GM19328 (cell line): Measurements from ENCODE around the gene ANAPC16.
"Not testable (repeated sequence)": the region's sequence is repeated elsewhere in the genome, so short reads cannot be mapped to it uniquely, and the experiment has no call there.

Experiments
- ATAC-seq: cut with Tn5 transposase; IDR thresholded peaks from one replicate; pipeline ENCODE4 v1.9.1; 2021; ENCODE audit warnings: mild to moderate bottlenecking, moderate library complexity; ENCODE audit not compliant: unreplicated experiment

Gene ANAPC16

DNA sequence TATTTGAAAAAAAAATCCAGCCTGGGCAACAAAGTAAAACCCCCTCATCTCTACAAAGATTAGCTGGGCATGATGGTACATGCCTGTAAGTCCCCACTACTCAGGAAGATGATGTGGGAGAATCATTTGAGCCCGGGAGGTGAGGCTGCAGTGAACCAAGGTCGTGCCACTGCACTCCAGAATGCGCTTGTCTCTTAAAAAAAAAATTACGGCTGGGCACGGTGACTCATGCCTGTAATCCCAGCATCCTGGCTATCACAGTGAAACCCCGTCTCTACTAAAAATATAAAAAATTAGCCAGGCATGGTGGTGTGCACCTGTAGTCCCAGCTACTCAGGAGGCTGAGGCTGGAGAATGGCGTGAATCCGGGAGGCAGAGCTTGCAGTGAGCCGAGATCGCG, 4.4 kb upstream of the ANAPC16 start:
- ATAC-seq, result not testable (repeated sequence)

DNA sequence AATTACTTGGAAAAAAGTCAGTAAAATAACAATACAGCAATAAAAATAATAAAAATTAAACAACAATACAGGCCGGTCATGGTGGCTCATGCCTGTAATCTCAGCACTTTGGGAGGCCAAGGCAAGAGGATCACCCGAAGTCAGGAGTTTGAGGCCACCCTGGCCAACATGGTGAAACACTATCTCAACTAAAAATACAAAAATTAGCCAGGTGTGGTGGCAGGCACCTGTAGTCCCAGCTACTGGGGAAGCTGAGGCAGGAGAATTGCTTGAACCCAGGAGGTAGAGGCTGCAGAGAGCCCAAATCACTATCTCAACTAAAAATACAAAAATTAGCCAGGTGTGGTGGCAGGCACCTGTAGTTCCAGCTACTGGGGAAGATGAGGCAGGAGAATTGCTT, 4.0 kb upstream of the ANAPC16 start:
- ATAC-seq, result not testable (repeated sequence)

DNA sequence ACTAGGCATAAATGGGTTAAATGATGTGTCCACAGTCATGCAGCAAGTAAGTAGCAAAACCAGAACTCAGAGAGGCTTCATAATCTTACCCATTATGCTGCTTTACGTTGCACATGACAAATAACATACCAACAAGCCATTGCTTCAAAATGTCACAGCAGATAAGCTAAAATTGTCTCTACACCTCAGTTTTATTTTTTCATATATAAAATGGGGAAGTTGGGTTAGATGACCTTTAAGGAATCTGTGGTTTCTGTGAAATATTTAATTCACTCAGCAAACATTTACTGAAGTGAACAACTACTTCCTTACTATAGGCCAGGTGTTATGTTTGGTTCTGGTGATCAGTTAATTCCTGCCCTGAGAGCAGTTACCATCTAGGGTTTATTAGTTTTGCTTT, 2.5 kb downstream of the ANAPC16 start:
- ATAC-seq, result no peak

DNA sequence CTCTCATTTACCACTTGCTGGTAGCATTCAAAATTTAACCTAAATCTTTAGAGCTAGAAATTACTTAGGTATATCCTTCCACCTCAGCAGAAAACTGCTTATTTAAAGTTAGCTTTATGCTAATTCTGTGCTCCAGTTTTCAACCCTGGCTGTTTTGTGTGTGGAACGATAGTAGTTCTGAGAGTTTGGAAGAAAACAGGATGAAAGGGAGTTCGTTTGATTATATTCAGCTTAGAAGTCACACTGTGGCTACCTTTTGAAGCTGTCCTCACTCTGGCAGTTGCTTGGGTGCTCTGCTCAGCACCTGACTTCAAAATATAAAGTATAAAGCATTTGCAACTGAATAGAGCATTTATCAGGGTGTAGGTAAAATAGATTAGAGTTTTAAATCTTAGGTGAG, 2.9 kb downstream of the ANAPC16 start:
- no peak for ATAC-seq

DNA sequence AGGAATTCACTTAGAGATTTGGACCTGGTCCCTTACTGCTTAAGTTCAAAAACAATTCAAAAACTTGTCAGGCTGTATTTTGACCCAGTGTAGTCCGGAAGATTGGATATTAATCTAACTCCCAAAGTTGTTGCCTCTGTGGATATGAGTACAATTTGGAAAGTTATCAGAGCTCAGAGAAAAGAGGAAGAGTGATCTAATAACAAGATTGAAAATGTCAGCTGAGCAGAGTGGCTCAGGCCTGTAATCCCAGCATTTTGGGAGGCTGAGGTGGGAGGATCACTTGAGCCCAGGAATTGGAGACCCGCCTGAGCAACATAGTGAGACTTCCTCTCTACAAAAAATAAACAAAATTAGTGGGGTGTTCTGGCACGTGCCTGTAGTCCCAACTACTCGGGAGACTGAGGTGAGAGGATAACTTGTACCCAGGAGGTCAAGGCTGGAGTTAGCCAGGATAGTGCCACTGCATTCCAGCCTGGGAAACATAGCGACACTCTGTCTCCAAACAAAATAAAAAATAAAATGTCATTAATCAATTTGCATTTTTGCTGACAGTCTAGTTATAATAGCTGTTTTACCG, 3.5 kb downstream of the ANAPC16 start:
- no peak for ATAC-seq

DNA sequence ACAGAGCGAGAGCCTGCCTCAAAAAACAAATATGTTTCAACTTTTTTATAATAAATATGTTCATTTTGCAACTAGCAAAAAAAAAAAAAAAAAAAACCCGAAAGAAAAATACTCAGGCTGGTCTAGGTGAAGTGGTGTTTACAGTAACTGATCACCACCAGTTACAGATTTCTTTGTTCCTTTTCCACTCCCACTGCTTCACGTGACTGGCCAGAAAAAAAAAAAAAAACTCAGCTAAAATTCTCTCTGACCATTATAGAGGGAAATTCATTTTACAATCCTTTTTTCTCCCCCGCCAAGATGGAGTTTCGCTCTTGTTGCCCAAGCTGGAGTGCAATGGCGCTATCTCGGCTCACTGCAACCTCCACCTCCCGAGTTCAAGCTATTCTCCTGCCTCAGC, 4.8 kb downstream of the ANAPC16 start:
- no peak for ATAC-seq

DNA sequence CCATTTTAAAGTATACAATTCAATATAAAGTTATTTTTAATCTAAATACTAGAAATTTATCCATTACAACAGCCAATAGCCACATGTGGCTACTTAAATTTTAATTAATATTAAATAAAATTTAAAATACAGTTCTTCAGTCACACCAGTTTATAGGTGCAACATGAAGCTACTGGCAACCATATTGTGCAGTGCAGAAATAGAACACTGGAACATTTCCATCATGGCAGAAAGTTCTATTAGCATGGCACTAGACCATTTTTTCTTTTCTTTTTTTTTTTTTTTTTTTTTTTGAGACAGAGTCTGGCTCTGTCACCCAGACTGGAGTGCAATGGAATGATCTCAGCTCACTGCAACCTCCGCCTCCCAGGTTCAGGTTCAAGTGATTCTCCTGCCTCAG, 5.5 kb downstream of the ANAPC16 start:
- ATAC-seq, result no peak

DNA sequence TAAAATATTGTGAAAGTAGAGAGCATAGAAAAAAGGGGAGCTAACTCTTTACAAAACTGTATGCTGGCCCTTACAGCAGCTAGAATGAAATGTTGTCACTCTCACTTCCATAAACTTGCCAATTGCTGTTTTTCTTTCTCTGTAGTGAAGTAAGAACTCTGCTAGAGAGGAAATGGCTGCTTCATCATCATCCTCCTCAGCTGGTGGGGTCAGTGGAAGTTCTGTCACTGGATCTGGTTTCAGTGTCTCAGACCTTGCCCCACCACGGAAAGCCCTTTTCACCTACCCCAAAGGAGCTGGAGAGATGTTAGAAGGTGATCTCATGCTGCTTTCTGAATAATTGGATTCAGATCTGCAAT, 7.9 kb downstream of the ANAPC16 start:
- ATAC-seq, result no peak

DNA sequence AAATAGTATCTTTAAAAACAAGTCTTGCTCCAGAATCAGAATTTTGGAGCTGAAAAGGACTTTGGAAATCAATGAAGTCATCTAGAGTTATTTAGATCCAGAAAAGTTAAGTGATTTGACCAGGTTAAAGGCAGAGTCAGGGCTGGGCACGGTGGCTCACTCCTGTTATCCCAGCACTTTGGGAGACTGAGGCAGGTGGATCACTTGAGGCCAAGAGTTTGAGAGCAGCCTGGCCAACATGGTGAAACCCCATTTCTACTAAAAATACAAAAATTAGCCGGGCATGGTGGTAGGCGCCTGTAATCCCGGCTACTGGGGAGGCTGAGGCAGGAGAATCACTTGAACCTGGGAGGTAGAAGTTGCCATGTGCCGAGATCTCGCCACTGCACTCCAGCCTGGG, 8.4 kb downstream of the ANAPC16 start:
- not testable (repeated sequence) for ATAC-seq

DNA sequence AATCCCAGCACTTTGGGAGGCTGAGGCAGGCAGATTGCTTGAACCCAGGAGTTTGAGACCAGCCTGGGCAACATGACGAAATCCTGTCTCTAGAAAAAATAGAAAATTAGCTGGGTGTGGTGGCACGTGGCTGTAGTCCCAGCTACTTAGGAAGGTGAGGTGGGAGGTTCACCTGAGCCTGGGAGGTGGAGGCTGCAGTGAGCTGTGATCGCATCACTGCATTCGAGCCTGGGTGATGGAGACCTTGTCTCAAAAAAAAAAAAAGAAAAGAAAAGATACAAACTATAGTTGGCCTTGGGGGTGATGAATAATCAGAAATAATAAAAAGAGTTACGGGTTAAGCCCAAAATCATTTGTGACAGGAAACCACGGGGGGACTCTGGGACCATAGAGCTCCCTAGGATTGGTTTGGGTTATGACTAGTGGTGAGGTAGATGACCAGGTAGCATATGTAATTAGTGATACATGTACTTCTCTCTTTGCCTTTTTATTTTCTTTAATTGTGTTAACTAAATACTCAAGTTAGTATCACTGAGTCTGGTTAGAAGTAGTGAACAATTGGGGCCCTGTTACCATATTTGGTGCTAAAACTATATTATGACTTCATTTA, 10.7 kb downstream of the ANAPC16 start:
- ATAC-seq, result no peak

DNA sequence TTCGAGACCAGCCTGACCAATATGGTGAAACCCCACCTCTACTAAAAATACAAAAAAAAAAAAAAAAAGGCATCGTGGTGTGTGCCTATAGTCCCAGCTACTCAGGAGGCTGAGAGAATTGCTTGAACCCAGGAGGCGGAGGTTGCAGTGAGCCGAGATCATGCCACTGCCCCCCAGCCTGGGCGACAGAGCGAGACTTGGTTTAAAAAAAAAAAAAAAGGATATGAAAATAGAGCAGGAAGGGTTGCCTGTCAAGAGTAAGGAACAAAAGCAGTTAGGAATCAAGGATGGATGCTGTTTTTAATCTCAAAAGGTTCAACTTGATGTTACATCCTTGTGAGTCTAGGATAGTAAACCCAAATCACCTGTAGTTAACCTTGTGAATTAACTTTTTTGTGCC, 12.0 kb downstream of the ANAPC16 start:
- no peak for ATAC-seq

DNA sequence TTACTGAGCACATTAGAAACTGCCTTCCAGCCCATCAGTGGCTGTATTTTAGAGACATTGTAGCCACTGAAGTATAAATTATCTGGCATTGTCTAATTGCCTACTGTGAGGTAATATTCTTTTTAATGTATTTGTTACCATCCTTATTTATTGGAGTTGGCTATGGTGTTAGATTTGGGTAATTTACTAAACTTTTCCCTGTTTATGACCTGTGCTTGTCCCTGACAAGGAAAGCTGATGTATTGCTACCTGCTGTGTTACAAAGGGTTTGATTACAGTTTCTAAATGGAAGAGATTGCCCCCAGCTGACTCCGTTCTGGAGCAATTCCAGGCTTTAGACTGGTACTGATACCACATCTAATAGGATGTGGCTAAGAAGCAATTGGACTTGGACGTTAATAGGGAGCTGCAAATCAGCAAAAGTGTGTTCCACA, 12.5 kb downstream of the ANAPC16 start:
- no peak for ATAC-seq

DNA sequence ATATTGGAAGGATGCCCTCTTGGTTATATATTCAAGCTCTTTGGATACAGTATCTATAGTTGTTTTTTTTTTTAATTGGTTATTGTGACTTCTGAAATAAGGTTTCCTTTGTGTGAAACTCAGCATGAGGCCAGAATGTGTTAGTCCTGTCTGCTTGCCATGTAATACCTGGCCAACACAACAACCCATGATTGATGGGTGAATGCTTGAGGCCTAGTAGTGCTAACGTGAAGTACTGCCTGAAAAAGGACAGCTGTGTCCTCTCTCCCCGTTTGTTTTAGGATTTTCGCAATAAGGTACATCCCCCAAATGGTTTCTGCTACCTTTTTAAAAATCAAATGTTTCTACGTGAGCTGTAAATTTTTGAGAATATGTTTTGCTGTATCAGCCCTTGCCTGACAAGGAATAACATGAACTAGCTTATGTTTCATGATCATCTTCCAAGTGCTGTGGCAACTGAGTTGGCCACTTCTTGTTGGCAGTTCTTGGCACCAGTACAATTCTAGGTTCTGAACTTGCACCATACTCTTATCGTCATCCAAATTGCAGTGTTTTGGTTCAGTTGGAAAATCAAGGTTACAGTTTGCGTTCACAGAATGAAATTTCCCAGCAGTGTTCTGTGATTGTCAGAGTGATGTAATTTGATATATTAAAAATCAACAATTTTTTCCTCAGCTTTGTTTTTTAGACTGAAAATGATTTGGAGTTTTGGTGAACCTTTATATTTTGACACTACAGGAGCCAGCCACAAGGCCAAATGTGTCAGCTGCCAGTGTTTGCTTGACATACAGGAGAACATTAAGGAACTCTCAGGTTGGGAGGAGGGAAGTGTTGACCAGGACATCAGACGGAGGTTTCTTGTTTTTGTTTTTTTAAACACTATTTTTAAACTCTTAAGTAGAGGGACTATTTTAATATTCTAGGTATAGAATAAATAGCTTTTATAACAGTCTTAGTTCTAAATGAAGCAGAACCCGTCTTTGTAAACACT, 13.7 kb downstream of the ANAPC16 start:
- no peak for ATAC-seq

DNA sequence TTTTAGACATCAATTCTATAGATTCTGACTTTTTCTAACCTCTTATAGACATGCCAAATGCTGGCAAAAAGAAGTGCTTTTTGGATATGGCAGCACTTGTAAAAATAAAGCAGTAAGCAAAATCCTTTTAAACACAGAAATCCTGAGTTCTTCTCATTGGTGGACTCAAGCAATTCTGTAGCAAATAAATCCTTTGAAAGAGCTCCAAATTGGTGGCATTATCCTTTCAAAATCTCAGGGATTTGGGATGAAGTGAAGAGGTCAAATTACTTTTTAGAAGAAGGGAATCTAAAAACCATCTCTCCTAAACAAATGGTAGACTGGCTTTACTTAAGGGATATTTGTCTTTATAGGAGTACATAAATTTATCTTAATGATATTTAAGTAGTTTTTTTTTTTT, 17.8 kb downstream of the ANAPC16 start:
- no peak for ATAC-seq

DNA sequence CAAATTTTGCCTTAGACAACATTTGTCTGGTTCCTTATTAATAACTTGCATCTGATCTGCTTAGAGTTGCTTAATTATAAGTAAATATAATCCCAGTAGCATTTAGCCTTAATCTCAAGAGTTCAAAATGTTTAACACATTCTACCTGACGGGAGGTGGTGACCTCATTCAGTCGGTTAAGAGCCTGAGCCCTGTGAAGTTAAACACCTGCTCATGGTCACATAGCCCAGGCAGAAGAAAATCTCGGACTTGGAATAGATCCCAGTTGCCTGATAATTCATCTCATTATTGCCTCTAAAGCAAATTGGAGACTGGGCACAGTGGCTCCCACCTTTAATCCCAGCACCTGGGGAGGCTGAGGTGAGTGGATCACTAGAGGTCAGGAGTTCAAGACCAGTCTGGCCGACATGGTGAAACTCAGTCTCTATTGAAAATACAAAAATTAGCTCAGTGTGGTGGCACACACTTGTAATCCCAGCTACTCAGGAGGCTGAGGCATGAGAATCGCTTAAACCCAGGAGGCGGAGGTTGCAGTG, 18.8 kb downstream of the ANAPC16 start:
- no peak for ATAC-seq

DNA sequence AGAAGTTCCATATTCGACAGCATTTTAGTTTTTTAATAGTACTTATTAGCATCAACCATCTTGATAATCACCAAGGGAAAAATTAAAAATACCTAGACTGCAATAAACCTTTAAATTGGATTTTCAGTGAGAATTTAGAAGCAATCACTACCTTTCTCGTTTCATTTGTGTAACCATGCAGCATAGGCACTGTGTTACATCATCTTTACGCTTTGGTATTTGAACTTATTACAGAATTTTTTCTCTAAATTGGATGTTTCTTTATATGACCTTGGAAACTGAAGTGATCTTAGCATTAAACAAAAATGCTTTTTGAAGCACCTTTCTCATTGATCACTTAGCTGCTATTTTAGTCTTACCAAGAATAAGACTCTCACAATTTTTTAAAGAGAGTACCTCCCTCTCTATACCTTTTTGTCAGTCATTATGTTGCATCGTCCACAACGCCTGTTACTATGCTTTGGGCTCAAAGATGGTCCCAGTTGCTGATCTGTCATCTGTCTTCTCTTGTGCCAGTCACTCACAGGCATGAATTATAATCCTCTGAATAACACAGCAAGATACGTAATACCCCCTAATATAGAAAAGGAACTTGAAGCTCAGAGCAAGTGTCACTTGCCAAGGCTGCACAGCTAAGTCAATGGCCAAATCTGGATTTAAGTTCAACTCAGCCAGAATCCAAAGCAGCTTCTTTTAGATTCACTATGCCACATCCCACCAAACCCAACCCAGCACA, 19.9 kb downstream of the ANAPC16 start:
- ATAC-seq, result no peak

DNA sequence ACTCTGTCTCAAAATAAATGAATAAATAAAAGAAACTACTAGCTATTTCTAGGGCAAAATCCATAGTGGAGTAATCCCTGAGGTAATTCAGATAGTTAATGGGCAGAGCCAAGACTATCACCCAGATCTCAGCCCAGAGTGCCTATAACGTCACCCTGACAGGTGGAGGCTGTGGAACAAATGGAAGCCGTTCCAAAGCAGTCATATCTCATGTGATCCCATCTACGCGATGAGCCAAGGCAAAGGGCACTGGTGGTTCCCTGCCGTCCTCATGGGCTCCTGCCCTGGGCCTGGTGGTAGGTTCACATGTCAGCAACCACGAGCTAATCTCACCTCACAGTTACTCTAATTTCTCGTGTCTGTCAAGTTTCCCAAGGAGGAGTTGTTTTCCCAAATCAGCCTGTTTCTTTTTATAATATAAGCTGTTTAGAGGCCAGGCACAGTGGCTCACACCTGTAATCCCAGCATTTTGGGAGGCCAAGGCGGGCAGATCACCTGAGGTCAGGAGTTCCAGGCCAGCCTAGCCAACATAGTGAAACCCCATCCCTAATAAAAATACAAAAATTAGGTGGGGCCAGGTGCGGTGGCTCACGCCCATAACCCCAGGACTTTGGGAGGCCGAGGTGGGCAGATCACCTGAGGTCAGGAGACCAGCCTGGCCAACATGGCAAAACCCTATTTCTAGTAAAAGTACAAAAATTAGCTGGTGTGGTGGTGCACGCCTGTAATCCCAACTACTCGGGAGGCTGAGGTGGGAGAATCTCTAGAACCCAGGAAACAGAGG, 22.8 kb downstream of the ANAPC16 start:
- no peak for ATAC-seq

DNA sequence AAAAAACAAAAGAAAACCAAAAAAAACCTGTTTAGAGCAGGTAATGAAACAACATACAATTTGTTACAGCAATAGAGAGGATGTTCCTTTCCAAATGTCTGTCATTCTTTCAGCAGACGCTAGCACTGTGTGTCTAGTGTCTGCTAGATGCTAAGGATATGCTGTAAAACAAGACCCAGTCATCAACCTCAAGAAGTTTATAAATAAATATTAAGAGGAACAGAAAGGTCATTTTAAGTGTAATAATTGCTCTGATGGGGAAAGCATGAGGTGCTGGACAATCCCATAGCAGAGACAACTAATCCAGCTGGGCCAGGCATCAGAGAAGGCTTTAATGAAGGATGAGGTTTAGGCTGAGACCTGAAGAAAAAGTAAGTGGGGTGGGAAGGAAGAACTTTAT, 23.6 kb downstream of the ANAPC16 start:
- ATAC-seq, result no peak

DNA sequence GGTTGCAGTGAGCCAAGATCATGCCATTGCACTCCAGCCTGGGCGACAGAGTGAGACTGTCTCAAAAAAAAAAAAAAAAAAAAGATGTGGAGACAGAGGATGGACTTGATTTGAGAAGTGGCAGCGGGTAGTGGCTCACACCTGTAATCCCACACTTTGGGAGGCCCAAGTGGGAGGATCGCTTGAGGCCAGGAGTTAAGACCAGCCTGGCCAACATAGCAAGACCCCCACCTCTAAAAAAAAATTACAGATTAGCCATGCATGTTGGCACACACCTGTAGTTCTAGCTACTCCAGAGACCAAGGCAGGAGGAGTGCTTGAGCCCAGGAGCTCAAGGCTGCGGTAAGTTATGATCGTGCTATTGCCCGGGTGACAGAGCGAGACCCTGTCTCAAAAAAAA, 24.6 kb downstream of the ANAPC16 start:
- no peak for ATAC-seq

DNA sequence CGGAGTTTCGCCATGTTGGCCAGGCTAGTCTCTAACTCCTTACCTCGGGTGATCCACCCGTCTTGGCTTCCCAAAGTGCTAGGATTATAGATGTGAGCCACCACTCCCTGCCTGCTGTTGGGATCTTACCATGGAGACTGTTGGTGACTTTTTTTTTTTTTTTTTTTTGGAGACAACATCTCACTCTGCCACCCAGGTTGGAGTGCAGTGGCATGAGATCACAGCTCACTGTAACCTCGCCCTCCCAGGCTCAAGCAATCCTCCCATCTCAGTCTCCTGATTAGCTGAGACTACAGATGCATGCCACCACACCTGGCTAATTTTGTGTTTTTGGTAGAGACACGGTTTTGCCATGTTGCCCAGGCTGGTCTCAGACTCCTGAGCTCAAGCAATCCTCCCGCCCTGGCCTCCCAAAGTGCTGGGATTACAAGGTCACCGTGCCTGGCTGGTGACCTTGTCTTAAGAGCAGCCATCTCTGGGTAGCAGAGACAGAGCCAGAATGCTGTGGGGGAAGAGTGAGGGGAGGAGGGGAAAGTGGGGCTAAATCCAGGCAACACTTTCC, 26.0 kb downstream of the ANAPC16 start:
- no peak for ATAC-seq
